ELR (cell line): ENCODE measurements around the gene NPR2.

ENCODE experiments used
- DNase-seq: peaks from one replicate; pipeline ENCODE4 v3.0.0-alpha.2; 2015; ENCODE audit warnings: low read depth

NPR2 gene

DNA sequence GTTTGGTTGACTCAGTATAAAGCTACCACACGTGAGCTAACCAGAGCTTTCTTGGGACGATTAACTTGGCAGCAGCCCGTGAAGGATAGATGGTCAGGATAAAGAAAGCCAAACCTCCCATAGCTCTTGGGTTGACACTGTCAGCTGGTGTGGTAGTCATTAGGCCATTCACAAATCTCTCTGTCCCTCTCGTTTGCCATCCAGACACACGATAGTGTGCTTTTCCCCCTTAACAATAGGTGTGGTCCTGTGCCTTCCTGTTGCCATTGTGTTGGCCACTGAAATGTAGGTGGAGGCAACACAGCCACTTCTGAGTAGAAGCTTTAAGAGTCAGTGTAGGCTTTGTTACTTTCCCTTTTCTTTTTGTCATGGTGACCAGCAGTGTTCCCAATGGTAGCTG is 67.1 kb downstream of the NPR2 start:
- DNase-seq: no peak
